ENCODE measurements around the gene ZNF230.

DNA sequence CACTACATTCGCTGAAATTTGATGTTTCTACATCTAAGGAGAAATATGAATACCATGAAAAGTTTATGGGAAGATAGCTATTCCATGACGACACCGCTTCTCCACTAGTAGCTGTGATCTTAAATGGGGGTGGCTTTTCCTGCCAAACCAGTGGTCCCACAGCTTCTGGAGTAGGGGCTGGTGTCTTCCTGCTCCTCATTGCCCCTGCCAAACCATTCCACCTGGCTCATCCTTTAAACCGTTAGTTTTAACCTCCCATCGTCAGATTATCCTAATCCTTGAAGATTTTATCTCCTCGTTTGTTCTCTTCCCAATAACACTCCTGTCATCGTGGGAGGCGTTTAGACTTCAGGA, 568 bp upstream of the ZNF230 start:
- TF ChIP-seq, protein P1, sequence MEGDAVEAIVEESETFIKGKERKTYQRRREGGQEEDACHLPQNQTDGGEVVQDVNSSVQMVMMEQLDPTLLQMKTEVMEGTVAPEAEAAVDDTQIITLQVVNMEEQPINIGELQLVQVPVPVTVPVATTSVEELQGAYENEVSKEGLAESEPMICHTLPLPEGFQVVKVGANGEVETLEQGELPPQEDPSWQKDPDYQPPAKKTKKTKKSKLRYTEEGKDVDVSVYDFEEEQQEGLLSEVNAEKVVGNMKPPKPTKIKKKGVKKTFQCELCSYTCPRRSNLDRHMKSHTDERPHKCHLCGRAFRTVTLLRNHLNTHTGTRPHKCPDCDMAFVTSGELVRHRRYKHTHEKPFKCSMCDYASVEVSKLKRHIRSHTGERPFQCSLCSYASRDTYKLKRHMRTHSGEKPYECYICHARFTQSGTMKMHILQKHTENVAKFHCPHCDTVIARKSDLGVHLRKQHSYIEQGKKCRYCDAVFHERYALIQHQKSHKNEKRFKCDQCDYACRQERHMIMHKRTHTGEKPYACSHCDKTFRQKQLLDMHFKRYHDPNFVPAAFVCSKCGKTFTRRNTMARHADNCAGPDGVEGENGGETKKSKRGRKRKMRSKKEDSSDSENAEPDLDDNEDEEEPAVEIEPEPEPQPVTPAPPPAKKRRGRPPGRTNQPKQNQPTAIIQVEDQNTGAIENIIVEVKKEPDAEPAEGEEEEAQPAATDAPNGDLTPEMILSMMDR (IDR thresholded peaks at IDR 0.05): no peak
- TF ChIP-seq POLR2A (IDR thresholded peaks at IDR 0.05) (no peak), EP300 (IDR thresholded peaks at IDR 0.05; ENCODE audit: low read depth) (no peak), POLR2AphosphoS5 (IDR thresholded peaks at IDR 0.05) (no peak)
